ENCODE results near the gene HLA-DMA. TPM values are rescaled to one million over a fixed set of nuclear protein-coding genes. Genes with fewer than 3 reads are reported as not detected.

The HLA-DMA gene
- total and polyA plus RNA-seq, 2 of the 8 experiments (the other 6 are each of a cell fraction or from before 2014, with no cell fraction given), result 13.3 to 23.1 TPM

- TF ChIP-seq GTF2F1 (IDR thresholded peaks at IDR 0.05; ENCODE audit: borderline replicate concordance, low read depth, low read length), result no peak
- no peak for TF ChIP-seq GABPA (IDR thresholded peaks at IDR 0.05; ENCODE audit: borderline replicate concordance, insufficient read depth, low read length)
- TF ChIP-seq RAD21 (IDR thresholded peaks at IDR 0.05 in 1 of 2, conservative IDR thresholded peaks at IDR 0.05 in 1 of 2; ENCODE audit: low read depth in 2 of 2, low read length in 2 of 2), result no peak
- TF ChIP-seq JUND (IDR thresholded peaks at IDR 0.05; ENCODE audit: low read length), result no peak
- no peak for TF ChIP-seq KDM5A (IDR thresholded peaks at IDR 0.05; ENCODE audit: low read length)
- no peak for TF ChIP-seq EZH2 (IDR thresholded peaks at IDR 0.05; ENCODE audit: low read depth, low read length, severe bottlenecking)
- no peak for TF ChIP-seq HDAC6 (IDR thresholded peaks at IDR 0.05; ENCODE audit: low read depth, low read length)
- TF ChIP-seq PHF8 (conservative IDR thresholded peaks at IDR 0.05; ENCODE audit: low read depth, low read length), result no peak
- TF ChIP-seq EGR1 (IDR thresholded peaks at IDR 0.05; ENCODE audit: borderline replicate concordance, low read depth, low read length), result peak; percentile 9; the same call in 1 of the 2 replicates
- TF ChIP-seq POLR2A (IDR thresholded peaks at IDR 0.05; ENCODE audit: control extremely low read depth in 1 of 2, low read depth in 2 of 2, low read length in 2 of 2), result peak in 1 of 2 experiments; percentile 89; a peak in 2 of 3 replicates
- TF ChIP-seq RXRA (IDR thresholded peaks at IDR 0.05; ENCODE audit: insufficient read depth, low read depth, low read length), result 0 out of 2 replicates have a peak, but pooled peaks have one; percentile 4
- TF ChIP-seq HDAC2 (IDR thresholded peaks at IDR 0.05; ENCODE audit: borderline replicate concordance in 1 of 2, low read depth in 2 of 2, low read length in 2 of 2), result no peak
- no peak for TF ChIP-seq RFX5 (IDR thresholded peaks at IDR 0.05; ENCODE audit: borderline replicate concordance, low read depth, low read length)
- no peak; the same call in 1 of the 2 replicates for TF ChIP-seq RBBP5 (IDR thresholded peaks at IDR 0.05; ENCODE audit: borderline replicate concordance, low read depth, low read length)
- no peak; the same call in 1 of the 2 replicates for TF ChIP-seq POLR2AphosphoS5 (IDR thresholded peaks at IDR 0.05; ENCODE audit: low read depth, low read length)
- no peak for TF ChIP-seq TCF12 (IDR thresholded peaks at IDR 0.05; ENCODE audit: low read depth, low read length)
Observed at GRCh38 chr6:32969685-32970412, 17.0 kb upstream of the HLA-DMA start (continued).

All from H1 (cell line).